ENCODE data around the gene ZNF556.

The ZNF556 gene

GRCh38 chr19:2926341-2927031 is 59.4 kb downstream of the ZNF556 start:
- TF ChIP-seq, protein P1, sequence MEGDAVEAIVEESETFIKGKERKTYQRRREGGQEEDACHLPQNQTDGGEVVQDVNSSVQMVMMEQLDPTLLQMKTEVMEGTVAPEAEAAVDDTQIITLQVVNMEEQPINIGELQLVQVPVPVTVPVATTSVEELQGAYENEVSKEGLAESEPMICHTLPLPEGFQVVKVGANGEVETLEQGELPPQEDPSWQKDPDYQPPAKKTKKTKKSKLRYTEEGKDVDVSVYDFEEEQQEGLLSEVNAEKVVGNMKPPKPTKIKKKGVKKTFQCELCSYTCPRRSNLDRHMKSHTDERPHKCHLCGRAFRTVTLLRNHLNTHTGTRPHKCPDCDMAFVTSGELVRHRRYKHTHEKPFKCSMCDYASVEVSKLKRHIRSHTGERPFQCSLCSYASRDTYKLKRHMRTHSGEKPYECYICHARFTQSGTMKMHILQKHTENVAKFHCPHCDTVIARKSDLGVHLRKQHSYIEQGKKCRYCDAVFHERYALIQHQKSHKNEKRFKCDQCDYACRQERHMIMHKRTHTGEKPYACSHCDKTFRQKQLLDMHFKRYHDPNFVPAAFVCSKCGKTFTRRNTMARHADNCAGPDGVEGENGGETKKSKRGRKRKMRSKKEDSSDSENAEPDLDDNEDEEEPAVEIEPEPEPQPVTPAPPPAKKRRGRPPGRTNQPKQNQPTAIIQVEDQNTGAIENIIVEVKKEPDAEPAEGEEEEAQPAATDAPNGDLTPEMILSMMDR (IDR thresholded peaks at IDR 0.05; ENCODE audit: low read length, missing control alignments), result no peak
- no peak for DNase-seq (ENCODE audit: low read depth)
- no peak overlapping the region for H3K4me3 ChIP-seq (replicated peaks; ENCODE audit: low read depth, low read length)

DNA sequence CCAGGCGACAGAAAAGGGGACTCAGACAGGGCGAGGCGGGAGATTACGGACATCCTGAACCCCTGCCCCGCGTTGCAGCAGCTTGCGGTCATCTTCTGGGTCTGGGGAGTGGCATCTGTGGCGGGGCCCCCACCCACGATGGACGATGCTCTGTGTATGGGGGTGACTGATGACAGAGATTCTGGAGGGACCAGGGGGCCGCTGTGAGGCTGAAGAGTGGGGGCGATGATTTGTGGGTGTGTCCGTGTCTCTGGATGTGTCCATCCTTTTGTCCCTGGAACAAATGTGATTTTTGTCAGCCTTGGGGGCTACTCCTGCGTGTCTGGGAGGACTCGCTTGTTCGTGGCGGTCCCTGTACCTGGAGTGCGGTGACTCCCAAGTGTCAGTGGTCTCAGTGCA is 59.9 kb downstream of the ZNF556 start:
- no peak for DNase-seq (ENCODE audit: low read depth)
- TF ChIP-seq, protein P1 (IDR thresholded peaks at IDR 0.05; ENCODE audit: low read length, missing control alignments), result no peak
- H3K4me3 ChIP-seq (replicated peaks; ENCODE audit: low read depth, low read length), result no peak overlapping the region

Measured in fibroblast of pulmonary artery (primary cell).